HG03135 (cell line): ENCODE results near the gene SLC15A1.
"Not testable (repeated sequence)": the region's sequence is repeated elsewhere in the genome, so short reads cannot be mapped to it uniquely, and the experiment has no call there.

ENCODE experiments used
- ATAC-seq: cut with Tn5 transposase; IDR thresholded peaks from one replicate; pipeline ENCODE4 v1.9.1; 2021; ENCODE audit warnings: mild to moderate bottlenecking, moderate library complexity; ENCODE audit not compliant: unreplicated experiment

Gene SLC15A1

DNA sequence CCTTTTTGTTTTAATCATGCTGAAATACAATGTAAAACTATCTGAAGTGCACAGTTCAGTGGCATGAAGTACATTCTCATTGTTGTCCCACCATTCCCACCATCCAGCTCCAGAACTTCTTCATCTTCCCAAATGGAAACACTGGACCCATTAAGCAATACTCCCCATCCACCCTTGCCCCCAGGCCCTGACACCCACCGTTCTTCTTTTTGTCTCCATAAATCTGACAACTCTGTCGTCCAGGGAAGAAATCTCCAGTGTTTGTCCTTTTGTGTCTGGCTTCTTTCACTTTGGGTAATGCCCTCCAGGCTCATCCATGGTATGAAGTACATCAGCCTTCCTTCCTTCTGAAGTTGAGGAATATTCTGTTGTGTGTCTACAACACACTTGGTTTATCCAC, 2.6 kb upstream of the SLC15A1 start:
- no peak for ATAC-seq

DNA sequence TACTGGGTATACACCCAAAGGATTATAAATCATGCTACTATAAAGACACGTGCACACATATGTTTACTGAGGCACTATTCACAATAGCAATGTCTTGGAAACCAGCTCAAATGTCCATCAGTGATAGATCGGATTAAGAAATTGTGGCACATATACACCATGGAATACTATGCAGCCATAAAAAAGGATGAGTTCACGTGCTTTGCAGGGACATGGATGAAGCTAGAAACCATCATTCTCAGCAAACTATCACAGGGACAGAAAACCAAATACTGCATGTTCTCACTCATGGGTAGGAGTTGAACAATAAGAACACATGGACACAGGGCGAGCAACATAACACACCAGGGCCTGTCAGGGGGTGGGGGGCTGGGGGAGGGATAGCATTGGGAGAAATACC, 2.0 kb upstream of the SLC15A1 start:
- not testable (repeated sequence) for ATAC-seq

DNA sequence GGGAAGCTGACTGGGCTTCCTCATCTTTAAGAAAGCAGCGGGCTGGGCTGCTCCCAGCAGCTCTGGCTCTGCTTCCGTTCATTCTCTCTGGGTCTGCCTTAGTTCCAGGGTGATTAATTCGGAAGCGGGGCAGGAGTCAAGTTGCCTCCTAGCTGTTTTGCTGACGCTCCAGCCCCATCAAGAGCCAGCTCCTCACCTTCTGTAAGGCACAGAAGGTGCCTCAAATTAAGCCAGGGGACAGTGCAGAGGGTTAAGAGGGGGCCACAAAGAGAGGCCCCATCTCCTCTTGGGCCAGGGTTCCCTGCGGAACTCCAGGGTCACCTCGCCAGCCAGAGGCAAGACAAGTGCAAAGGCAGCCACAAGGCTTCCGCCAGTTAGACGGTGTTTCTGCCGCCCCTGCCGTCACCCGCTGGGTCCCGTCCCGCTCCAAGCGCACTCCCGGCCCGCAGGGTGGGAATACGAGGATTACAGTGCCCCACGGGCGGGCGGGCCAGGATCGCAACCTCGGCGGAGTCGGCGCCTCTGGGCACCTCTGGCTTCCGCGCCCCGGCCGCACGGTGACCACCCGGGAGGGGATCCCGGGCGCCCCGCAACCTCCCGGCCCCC, 508 bp downstream of the SLC15A1 start:
- no peak for ATAC-seq

DNA sequence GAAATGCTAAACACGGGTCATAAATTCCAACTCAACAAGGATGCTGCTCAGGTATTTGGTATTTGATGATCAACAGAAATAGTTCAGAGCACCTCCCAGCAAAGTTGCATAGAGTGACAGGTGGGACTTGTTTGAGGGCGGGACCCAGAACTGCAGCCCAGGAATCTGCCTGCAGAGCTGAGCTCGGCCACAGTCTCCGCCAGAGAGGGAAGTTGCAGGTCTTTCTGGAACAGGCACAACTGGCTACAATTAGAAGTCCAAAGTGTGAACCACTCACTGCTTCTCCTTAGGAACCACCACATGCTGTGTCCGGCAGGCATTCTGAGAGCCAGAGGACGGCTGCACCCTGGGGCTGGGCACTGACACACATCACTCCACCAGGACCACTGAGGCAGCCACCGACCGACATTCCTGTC, 1.1 kb downstream of the SLC15A1 start:
- no peak for ATAC-seq

DNA sequence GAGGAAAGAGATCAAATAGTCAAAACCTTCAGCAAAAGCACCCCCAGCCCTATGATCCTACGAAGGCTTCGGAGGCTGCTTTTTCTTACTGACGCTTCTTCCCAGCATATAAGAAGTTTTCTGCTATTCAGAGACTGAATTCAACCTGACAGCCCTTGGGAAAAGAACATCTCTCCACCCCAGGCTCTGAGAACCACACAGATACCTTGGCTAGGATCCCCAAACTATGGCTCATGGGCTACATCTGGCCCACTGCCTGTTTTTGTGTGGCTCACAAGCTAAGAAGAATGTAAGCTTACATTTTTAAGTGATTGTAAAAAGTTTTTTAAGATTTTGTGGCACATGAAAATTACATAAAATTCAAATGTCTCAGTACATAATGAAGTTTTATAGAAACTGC, 3.0 kb downstream of the SLC15A1 start:
- ATAC-seq = no peak

DNA sequence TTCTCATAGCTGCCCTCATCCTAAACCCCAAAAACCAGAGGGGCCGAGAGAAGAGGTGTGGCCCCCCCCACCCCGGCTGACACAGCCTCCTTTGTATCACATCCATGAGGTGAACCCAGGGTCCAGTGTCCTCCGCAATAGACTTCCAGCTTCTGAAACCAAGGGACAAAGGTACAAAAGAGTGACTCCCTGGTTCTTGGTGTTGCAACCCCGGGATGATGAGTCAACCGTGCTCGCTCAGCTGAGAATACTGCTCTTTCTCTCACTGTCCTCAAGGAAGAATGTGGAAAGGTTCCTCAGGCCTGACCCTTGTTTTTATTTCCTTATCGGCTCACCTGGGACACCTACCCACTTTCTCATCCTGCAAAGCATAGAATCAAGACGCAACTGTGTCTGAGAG, 5.5 kb downstream of the SLC15A1 start:
- no peak for ATAC-seq

DNA sequence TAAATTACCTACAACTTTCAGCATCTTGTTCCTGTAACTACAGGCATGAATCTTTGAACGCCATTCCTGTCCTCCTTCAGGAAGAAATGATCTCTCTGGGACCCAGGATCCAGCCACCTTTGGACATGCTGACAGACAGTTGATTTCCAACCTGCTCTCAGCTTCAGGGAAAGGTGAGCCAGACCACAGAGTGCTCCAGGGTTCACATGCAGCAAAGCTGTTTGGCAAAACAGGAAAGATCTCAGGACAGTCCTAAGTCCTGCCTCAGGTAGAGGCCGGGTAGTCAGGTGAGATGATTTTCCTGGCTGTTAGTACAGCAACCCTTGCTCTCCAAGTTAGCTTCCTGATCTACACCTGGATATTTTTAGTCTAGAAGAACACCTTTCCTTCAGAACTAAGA, 9.1 kb downstream of the SLC15A1 start:
- no peak for ATAC-seq

DNA sequence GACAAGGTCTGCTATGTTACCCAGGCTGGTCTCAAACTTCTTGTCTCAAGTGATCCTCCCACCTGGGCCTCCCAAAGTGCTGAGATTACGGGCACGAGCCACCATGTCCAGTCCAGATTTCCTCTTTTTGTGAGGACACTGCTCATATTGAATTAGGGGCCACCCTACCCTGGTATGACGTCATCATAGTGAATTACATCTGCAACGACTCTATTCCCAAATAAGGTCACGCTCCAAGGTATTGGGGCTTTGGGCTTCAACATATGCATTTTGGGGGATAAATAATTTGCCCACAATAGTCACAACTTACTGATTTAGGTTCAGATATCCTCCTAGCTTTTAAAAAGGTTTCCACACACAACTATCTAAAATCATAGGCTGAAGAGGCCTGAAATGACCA, 9.5 kb downstream of the SLC15A1 start:
- ATAC-seq = no peak

DNA sequence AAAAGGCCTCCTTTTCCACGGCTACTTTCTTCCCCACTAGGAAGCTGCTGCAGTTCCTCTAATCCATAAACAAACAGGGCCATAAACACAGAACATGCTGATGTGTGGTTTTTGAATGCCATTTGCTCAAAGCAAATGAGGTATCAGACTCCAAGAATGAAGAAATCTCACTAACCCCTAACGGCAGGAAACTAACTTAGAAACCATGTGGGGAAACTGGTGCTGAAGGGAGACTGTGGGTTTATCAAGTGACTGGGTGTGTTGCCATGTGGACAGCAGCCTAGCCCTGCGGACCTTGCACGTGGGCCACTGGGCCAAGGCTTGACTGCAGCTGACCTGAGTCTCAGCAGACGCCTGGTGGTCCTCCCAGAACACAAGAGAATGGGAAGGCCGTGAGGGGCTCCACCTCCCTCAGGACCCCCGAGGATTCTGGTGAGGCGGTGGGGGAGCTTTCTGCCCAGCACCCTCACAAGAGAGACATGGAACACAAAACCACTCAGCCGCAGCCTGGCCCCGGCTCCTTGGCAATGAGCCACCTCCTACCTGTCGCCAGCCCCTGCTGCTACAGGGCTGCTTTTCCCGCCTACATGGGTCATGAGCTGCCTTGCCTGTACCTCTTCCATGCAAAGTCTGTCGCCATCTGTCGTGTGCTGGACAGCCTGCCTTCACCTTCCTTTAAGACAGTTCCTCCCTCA, 10.6 kb downstream of the SLC15A1 start:
- ATAC-seq = no peak

DNA sequence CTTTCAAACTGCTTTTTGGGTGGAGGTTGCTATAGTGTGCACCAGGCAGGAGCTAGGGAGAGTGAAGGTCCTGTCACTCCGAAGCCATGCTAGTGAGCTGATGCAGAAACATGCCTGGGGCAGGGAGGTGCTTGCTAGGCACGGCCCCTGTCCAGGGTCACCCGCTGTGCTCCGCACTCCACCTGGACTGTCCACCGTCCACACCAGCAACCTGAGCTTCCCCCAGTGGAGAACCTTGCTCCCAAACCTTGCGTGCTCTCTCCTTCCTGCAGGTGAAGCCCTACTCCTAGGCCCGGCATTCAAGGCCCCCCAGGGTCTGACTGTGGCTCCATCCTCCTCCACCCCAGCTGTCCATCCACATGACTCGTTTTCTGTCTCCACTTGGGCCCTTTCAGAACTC, 12.3 kb downstream of the SLC15A1 start:
- ATAC-seq = no peak

DNA sequence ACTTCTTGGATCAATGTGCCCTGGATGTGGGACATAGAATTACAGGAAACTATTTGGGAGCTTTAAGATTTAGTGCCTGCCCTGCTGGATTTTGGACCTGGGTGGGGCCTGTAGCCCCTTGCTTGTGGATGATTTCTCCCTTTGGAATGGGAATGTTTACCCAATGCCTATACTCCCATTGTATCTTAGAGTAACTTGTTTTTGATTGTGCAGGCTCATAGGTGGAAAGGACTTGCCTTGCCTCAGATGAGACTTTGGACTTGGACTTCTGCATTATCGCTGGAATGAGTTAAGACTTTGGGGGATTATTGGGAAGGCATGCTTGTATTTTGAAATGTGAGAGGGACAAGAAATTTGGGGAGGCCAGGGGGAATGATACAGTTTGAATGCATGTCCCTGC, 13.5 kb downstream of the SLC15A1 start:
- ATAC-seq = no peak

DNA sequence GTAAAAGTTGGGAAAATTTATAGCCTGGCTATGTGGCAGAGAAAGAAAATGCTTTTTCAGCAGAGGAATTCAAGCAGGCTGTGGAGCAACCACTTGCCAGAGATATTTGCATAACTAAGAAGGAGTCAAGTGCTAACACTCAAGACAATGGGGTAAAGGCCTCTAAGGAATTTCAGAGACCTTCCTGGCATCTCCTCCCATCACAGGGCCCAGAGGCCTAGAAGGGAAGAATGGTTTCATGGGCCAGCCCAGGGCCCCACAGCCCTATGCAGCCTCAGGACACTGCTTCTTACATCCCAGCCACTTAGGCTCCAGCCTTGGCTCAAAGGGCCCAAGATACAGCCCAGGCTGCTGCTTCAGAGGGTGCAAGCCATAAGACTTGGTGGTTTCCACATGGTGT, 14.3 kb downstream of the SLC15A1 start:
- no peak for ATAC-seq

DNA sequence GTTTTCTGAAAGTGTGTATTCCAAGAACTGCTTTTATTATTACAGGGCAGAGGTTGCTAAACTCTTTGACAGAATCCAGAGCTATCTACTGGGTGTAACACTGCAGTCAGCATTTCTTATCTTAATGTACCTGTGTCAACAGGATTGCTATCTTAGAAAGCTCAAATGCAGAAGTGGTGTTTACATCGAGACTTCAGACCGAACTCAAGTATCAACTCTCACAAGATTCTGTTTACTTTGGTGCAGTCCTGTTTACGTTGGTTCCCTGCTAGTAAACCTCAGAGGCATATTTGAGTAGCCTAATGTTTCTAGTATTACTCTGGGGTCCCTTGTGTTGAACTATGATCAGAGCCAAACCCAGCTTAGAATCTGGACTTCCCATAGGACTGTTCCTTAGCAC, 20.5 kb downstream of the SLC15A1 start:
- ATAC-seq = no peak

DNA sequence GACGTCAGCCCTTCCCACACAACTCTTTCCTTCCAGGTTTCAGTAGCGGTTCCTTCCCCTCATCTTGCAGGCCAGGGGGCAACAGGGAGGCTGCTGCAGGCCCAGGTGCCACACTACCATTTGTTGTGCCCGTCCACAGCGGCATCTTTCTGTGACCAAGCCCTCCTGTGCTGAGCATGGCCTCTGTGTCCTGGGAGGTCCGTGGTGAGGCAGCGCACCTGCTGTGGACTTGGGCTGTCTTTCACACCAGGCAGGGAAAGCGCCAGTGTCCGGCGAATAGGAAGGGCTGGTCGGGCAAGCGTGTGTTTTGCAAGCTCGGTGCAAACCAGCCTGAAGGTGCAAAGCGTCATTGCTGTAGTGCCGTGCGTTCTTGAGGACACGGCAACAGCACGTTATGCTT, 21.4 kb downstream of the SLC15A1 start:
- no peak for ATAC-seq

DNA sequence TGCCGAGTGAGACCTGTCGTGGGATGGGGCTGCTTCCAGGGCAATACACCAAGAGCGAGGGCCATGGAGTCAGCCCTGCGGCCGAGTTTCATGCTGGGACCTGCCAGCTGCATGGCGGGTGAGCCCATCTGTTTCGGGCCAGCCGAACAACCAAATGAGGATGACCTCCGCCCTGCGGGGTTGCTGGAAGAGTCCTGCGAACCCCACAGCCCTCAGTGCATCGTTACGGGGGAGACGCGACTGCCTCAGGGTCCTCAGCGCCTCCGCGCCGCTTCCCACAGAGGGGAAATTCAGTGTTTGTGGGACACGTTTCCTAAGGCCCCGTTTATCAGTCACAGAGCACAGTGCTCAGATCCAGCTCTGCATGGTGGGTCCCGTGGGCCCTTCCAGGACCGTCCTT, 22.0 kb downstream of the SLC15A1 start:
- ATAC-seq = no peak

DNA sequence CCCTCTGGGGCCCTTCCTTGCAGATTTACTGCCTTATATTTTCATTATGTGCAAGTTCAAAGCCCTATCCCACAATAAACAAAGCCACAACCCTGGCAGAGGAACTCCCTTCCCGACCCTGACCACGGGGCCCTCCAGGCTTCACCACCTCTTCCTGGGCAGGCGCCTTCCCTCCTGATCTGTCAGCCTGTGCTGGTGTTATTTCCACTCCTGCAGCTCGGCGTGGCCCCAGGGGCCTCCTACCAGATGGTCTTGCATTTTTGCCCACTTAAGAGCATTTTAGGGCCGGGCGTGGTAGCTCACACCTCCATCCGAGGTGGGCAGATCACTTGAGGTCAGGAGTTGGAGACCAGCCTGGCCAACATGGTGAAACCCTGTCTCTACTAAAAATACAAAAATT, 22.8 kb downstream of the SLC15A1 start:
- no peak for ATAC-seq

DNA sequence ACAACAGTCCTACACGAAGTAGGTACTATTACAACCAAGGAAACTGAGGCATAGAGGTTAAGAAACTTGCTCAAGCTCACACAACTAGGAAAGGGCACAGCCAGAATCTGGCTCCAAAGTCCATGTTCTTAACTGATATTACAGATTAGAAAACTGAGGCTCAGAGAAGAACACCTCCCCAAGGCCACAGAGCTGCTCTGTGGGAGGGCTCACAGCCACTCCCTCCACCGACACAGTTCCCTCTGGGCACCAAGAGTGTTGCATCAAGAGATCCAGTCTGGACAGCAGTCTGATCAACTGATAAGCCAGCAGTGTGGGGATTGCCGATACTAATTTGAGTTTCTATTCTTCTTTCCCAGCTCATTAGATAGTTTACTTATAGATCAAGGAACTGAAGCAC, 29.5 kb downstream of the SLC15A1 start:
- no peak for ATAC-seq

DNA sequence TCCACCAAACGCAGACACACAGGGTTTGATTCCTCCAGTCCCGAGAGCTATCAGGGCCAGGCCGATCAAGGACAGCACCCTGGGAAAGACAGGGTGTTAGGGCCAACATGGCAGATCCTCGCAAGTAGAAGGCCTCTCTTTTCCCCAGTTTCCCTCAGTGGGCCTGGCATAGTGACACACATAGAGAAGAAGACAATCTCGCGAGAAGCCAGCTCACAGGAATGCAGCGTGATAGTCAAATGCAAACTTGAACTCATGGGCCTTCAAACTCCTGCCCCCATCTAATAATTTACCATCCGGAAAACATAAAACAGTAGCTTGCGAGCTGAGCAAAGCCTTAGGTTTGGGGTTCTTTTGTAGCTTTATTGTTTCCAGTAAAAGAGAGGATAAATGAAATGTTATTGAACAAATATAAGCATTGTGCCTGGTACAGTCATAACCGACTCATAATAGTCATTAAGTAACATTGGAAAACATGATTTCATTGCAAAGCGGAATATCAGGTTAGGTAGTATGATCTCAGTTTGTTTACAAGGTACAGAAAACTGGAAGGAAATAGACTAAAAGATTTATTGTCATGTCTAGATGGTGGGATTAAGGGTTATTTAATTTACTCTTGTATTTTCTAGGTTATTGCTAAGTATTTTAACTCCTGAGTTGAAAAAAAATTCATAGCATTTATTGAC, 30.5 kb downstream of the SLC15A1 start:
- no peak for ATAC-seq

DNA sequence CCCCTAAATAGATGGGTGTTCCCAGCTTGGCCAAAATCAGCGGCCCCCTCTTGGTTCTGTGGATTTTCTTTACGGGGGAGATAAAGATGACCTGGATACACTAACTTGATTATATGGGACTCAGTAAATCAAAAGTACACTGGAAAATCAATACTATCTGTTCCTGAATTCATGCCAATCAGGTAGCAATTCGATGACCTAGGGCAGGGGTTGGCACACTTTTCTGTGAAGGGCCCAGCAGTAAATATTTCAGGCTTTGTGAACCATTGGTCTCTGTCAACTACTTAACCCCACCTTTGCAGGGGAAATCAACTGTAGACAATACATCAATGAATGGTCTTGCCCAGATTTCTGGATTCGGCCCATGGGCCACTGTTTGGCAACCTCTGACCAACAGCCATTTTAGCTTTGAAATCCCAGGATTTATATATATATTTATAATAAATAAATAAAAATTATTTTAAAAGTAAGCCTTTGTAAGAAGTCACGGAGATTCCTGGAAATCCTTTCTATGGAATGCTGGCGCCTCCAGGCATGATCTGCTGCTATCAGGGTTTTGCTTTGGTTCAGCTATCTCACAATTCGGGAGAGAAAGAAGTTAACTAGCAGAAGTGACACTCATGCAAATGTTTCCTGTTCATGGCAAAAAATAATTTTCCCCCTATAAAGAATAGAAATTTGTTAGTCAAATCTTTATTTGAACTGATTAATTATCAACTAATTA, 32.8 kb downstream of the SLC15A1 start:
- ATAC-seq = no peak

DNA sequence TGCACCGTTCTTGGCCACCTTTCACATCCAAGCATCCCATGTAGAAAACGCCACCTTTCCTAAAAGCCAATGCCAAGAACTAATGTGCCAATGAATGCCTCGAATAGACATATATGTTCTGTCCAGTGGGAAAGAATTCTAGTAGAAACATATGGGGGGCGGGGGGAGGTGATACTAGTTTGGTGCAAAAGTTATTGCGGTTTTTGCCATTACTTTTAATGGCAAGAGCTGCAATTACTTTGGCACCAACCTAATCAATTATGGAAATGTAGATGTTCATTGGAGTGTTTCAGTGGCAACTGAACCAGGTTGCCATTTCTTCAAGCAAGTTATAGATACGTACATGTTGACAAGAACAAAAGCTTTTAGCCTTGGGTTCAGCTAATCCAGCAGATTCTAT, 34.6 kb downstream of the SLC15A1 start:
- no peak for ATAC-seq

DNA sequence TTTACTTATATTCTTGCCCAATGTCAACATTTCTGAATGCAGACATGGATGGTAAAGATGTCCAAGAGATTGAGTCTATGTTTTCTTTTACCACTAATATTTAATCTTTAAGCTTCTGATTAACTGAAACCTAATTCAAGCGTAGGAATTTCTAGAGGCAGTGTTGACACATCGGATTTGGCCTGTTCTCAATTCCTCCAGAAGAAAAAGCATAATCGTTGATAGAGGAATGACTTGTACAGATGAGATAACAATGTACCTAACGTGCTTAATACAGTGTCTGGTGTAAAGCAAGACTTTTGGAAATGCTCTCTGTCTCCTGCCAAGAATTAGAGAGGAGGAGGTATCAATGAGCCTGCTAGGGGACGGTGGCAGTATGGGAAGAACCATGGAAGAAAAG, 35.2 kb downstream of the SLC15A1 start:
- no peak for ATAC-seq

DNA sequence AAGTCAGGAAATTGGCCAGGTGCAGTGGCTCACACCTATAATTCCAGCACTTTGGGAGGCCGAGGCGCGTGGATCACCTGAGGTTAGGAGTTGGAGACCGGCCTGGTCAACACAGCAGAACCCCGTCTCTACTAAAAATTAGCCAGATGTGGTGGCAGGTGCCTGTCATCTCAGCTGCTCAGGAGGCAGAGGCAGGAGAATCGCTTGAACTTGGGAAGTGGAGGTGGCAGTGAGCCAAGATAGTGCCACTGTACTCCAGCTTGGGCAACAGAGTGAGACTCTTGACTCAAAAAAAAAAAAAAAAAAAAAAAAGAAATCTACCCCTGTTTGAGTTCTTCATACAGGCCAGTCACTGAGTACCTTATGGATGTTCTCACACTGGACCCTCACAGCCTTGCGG, 42.0 kb downstream of the SLC15A1 start:
- no peak for ATAC-seq
